ENCODE results near the gene ITGB6.

Gene ITGB6

DNA sequence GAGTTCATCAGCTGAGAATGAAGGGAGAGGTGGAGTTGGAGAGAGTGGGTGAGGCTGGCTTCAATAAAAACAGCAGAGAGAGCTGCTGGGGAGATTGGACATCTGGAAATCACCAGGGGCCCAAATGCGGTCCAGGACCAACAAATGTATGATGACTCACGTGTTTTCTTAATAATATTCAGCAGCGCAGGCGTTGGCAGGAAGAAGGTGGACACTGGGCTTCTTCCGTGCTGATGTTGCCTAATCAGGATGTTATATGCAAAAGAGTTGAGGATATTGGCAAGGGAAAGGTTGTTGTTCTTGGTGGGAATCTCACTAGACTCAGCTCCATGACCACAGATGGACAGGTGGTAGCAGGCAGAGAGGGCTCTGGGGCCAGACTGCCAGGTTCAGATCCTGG is 124.9 kb downstream of the ITGB6 start:
- H3K27ac ChIP-seq (ENCODE audit: low read depth, low read length): no peak overlapping the region
- H3K4me3 ChIP-seq (ENCODE audit: low read length): no peak overlapping the region
- TF ChIP-seq, protein P1, sequence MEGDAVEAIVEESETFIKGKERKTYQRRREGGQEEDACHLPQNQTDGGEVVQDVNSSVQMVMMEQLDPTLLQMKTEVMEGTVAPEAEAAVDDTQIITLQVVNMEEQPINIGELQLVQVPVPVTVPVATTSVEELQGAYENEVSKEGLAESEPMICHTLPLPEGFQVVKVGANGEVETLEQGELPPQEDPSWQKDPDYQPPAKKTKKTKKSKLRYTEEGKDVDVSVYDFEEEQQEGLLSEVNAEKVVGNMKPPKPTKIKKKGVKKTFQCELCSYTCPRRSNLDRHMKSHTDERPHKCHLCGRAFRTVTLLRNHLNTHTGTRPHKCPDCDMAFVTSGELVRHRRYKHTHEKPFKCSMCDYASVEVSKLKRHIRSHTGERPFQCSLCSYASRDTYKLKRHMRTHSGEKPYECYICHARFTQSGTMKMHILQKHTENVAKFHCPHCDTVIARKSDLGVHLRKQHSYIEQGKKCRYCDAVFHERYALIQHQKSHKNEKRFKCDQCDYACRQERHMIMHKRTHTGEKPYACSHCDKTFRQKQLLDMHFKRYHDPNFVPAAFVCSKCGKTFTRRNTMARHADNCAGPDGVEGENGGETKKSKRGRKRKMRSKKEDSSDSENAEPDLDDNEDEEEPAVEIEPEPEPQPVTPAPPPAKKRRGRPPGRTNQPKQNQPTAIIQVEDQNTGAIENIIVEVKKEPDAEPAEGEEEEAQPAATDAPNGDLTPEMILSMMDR (IDR thresholded peaks at IDR 0.05; ENCODE audit: low read depth, low read length, poor library complexity, severe bottlenecking): no peak
- no peak for TF ChIP-seq EZH2phosphoT487 (IDR thresholded peaks at IDR 0.05; ENCODE audit: borderline replicate concordance, low read length)
- H3K9me2 ChIP-seq (replicated peaks; ENCODE audit: control insufficient read depth, low read length): no peaks in the 10 kb centered on the region
- H3F3A ChIP-seq (ENCODE audit: control insufficient read depth, insufficient read depth): no peaks in the 10 kb centered on the region
- H3K9me3 ChIP-seq (ENCODE audit: control insufficient read depth, insufficient read depth, low read length): no peaks in the 10 kb centered on the region
- no peak overlapping the region for H3K4me2 ChIP-seq (ENCODE audit: low read length)
- 0 out of 2 replicates have a peak, but pooled peaks cover 3% of the 10 kb centered on the region for H3K27me3 ChIP-seq (ENCODE audit: control insufficient read depth, low read length)
- H3K79me2 ChIP-seq (ENCODE audit: control insufficient read depth, low read length): no peaks in the 10 kb centered on the region
- no peaks in the 10 kb centered on the region for H3K36me3 ChIP-seq (ENCODE audit: control insufficient read depth, low read length)
- no peaks in the 10 kb centered on the region; the same call in 1 of the 2 replicates for H3K4me1 ChIP-seq (ENCODE audit: control insufficient read depth, low read length)
- H4K20me1 ChIP-seq (ENCODE audit: control insufficient read depth, insufficient read depth, low read depth, low read length): no peaks in the 10 kb centered on the region

DNA sequence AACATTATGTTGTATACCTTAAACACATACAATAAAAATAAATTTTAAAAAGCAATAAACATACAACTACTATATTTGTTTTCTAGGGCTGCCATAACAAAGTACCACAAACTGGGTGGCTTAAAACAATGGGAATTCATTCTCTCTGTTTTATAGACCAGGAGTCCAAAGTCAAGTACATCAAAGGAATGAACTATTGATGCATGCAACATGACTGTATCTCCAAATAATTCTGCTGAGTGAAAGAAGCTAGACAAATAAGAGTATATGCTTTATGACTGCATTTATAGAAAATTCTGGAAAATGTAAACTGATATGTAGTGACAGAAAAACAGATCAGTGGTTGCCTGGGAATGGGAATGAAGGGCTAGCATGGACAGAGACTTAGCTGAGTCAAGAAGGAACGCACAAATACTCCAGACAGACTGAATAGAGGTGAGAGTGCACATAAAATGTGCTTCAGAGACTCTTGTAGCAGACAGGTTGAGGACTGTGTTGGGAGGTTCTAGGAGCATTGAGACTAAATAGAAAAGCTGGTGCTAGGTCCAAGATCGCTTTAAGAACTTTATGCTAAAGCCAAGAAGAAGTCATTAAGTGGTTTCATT is 126.7 kb downstream of the ITGB6 start:
- Histone ChIP-seq H3K4me2 (ENCODE audit: low read length) (no peak overlapping the region), H3F3A (ENCODE audit: control insufficient read depth, insufficient read depth) (no peaks in the 10 kb centered on the region), H3K27me3 (ENCODE audit: control insufficient read depth, low read length) (0 out of 2 replicates have a peak, but pooled peaks cover 3% of the 10 kb centered on the region), H4K20me1 (ENCODE audit: control insufficient read depth, insufficient read depth, low read depth, low read length) (no peaks in the 10 kb centered on the region), H3K27ac (ENCODE audit: low read depth, low read length) (no peak overlapping the region), H3K36me3 (ENCODE audit: control insufficient read depth, low read length) (no peaks in the 10 kb centered on the region), H3K4me3 (ENCODE audit: low read length) (no peak overlapping the region), H3K79me2 (ENCODE audit: control insufficient read depth, low read length) (no peaks in the 10 kb centered on the region), H3K9me3 (ENCODE audit: control insufficient read depth, insufficient read depth, low read length) (no peaks in the 10 kb centered on the region), H3K9me2 (replicated peaks; ENCODE audit: control insufficient read depth, low read length) (no peaks in the 10 kb centered on the region), H3K4me1 (ENCODE audit: control insufficient read depth, low read length) (no peaks in the 10 kb centered on the region; the same call in 1 of the 2 replicates)
- TF ChIP-seq, protein P1 (IDR thresholded peaks at IDR 0.05; ENCODE audit: low read depth, low read length, poor library complexity, severe bottlenecking): no peak
- no peak for TF ChIP-seq EZH2phosphoT487 (IDR thresholded peaks at IDR 0.05; ENCODE audit: borderline replicate concordance, low read length)

DNA sequence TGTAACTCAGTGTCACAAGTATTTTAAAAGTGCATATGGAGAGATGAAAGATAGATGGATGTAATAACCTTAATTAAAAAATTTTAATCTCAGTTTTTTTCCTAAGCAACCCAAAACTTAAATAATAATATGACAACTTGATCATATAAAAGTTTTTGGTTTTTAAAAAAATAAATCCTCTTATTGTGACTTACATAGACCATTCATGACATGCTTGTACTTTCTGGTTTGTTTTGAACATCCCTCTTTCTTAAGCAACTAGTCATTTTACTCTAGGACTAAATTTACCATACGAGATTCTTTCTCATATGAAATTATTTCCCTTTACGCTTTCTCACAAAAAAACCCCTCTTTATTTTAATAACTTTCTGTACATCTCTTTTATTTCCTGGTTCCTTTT is 131.2 kb downstream of the ITGB6 start:
- Histone ChIP-seq H3F3A (ENCODE audit: control insufficient read depth, insufficient read depth) (no peaks in the 10 kb centered on the region), H3K27ac (ENCODE audit: low read depth, low read length) (no peak overlapping the region), H3K9me2 (replicated peaks; ENCODE audit: control insufficient read depth, low read length) (no peaks in the 10 kb centered on the region), H3K4me1 (ENCODE audit: control insufficient read depth, low read length) (no peaks in the 10 kb centered on the region), H3K79me2 (ENCODE audit: control insufficient read depth, low read length) (no peaks in the 10 kb centered on the region), H3K4me3 (ENCODE audit: low read length) (no peak overlapping the region), H3K9me3 (ENCODE audit: control insufficient read depth, insufficient read depth, low read length) (no peaks in the 10 kb centered on the region), H3K36me3 (ENCODE audit: control insufficient read depth, low read length) (no peaks in the 10 kb centered on the region), H4K20me1 (ENCODE audit: control insufficient read depth, insufficient read depth, low read depth, low read length) (no peaks in the 10 kb centered on the region), H3K4me2 (ENCODE audit: low read length) (no peak overlapping the region), H3K27me3 (ENCODE audit: control insufficient read depth, low read length) (0 out of 2 replicates have a peak, but pooled peaks cover 3% of the 10 kb centered on the region)
- TF ChIP-seq, protein P1 (IDR thresholded peaks at IDR 0.05; ENCODE audit: low read depth, low read length, poor library complexity, severe bottlenecking): no peak
- no peak for TF ChIP-seq EZH2phosphoT487 (IDR thresholded peaks at IDR 0.05; ENCODE audit: borderline replicate concordance, low read length)

Data from DOHH2 (cell line).